ENCODE measurements around the gene CYP26A1.

- TF ChIP-seq CTCF (IDR thresholded peaks at IDR 0.05) (no peak), POLR2A (IDR thresholded peaks at IDR 0.05) (no peak)
These were observed 40.9 kb upstream of the CYP26A1 start for GRCh38 chr10:93032809-93033137.
